Vagina (tissue), 2 donors: ENCODE data around the gene C5orf34. TPM values are rescaled to one million over a fixed set of nuclear protein-coding genes. Genes with fewer than 3 reads are reported as not detected.
"Not testable (repeated sequence)": the region's sequence is repeated elsewhere in the genome, so short reads cannot be mapped to it uniquely, and the experiment has no call there.

Source experiments
- DNase-seq, 2 donors: peaks; one replicate each; pipeline ENCODE4 v3.0.0-alpha.2; 2017; ENCODE audit errors: extremely low spot score in 2 of 2
- H3K27ac ChIP-seq: fragments of 200-600 bp; sonication (generic); one replicate; pipeline ENCODE4 v1.5.1; 2019
- H3K27me3 ChIP-seq: fragments of 200-600 bp; sonication (generic); one replicate; pipeline ENCODE4 v1.5.1; 2019
- H3K36me3 ChIP-seq, 2 donors: fragments of 200-600 bp; sonication (generic); one replicate each; pipeline ENCODE4 v1.5.1; 2017 to 2019
- H3K4me1 ChIP-seq: fragments of 200-600 bp; sonication (generic); one replicate; pipeline ENCODE4 v1.5.1; 2019
- H3K4me3 ChIP-seq, 2 donors: fragments of 200-600 bp; sonication (generic); 1 replicate in 1 of 2; 2 replicates in 1 of 2; pipeline ENCODE4 v1.5.1; 2016 to 2019
- H3K9me3 ChIP-seq: fragments of 200-600 bp; sonication (generic); one replicate; pipeline ENCODE4 v1.5.1; 2019
- CTCF ChIP-seq, 3 experiments: fragments of 450-650 bp in 2 of 3; fragments of 200-600 bp in 1 of 3; sonication (generic) in 1 of 3; IDR thresholded peaks; one replicate each; pipeline ENCODE4 v1.5.1; 2017 to 2019; ENCODE audit warnings: antibody characterized with exemption in 3 of 3, mild to moderate bottlenecking in 2 of 3, moderate library complexity in 2 of 3
- POLR2A ChIP-seq, 2 donors: fragments of 450-650 bp; IDR thresholded peaks; one replicate each; pipeline ENCODE4 v1.6.1; 2017; ENCODE audit warnings: antibody characterized with exemption in 2 of 2, mild to moderate bottlenecking in 2 of 2, moderate library complexity in 2 of 2
- POLR2AphosphoS5 ChIP-seq, 2 donors: sonication (generic); formaldehyde crosslinking; IDR thresholded peaks; one replicate each; pipeline ENCODE4 v1.9.0; 2017; ENCODE audit warnings: antibody characterized with exemption in 2 of 2, mild to moderate bottlenecking in 2 of 2, low read depth in 1 of 2; ENCODE audit not compliant: insufficient read depth in 1 of 2
- intact Hi-C: fragments of 100-400 bp; cut with DNase I; formaldehyde crosslinking; loops from one replicate; pipeline ENCODE4 v1.15.1; 2023
- total RNA-seq: library from RNA; depleted of rRNA; stranded (reverse); fragments of >200 nt; gene quantifications from one replicate; pipeline ENCODE4 v1.2.3, GENCODE V29; 2016

Gene C5orf34
- total RNA-seq, 1 donor from 2014 or later: not detected

- intact Hi-C loops: no loop called here
- Histone ChIP-seq H3K27me3 (no peaks in the 10 kb centered on the region), H3K9me3 (no peaks in the 10 kb centered on the region), H3K36me3 (peaks cover 0 to 40% of the 10 kb centered on the region in 2 donors), H3K4me3 (no peak overlapping the region), H3K27ac (no peak overlapping the region), H3K4me1 (peaks cover 57% of the 10 kb centered on the region)
- no peak for TF ChIP-seq POLR2AphosphoS5 (IDR thresholded peaks at IDR 0.05; ENCODE audit: insufficient read depth in 1 of 2, low read depth in 1 of 2)
- TF ChIP-seq CTCF (IDR thresholded peaks at IDR 0.05): no peak
- no peak for TF ChIP-seq POLR2A (IDR thresholded peaks at IDR 0.05)
- no peak for DNase-seq
These were observed 38.4 kb upstream of the C5orf34 start for GRCh38 chr5:43553381-43553780.

GRCh38 chr5:43551731-43552130 is 36.8 kb upstream of the C5orf34 start:
- intact Hi-C loops: no loop called here
- TF ChIP-seq POLR2A (IDR thresholded peaks at IDR 0.05): no peak
- TF ChIP-seq CTCF (IDR thresholded peaks at IDR 0.05): no peak
- no peak for TF ChIP-seq POLR2AphosphoS5 (IDR thresholded peaks at IDR 0.05; ENCODE audit: insufficient read depth in 1 of 2, low read depth in 1 of 2)
- no peaks in the 10 kb centered on the region for H3K27me3 ChIP-seq
- H3K36me3 ChIP-seq: peaks cover 0 to 40% of the 10 kb centered on the region in 2 donors
- H3K9me3 ChIP-seq: no peaks in the 10 kb centered on the region
- no peak overlapping the region for H3K4me3 ChIP-seq
- H3K27ac ChIP-seq: no peak overlapping the region
- DNase-seq: no peak
- H3K4me1 ChIP-seq: peaks cover 57% of the 10 kb centered on the region

GRCh38 chr5:43549272-43549671 is 34.3 kb upstream of the C5orf34 start:
- DNase-seq, H3K4me3 ChIP-seq, H3K27me3 ChIP-seq, intact Hi-C loops, H3K9me3 ChIP-seq, H3K27ac ChIP-seq: not testable (repeated sequence)
- H3K36me3 ChIP-seq: peaks cover 0 to 60% of the 10 kb centered on the region in 2 donors
- peaks cover 38% of the 10 kb centered on the region for H3K4me1 ChIP-seq

DNA sequence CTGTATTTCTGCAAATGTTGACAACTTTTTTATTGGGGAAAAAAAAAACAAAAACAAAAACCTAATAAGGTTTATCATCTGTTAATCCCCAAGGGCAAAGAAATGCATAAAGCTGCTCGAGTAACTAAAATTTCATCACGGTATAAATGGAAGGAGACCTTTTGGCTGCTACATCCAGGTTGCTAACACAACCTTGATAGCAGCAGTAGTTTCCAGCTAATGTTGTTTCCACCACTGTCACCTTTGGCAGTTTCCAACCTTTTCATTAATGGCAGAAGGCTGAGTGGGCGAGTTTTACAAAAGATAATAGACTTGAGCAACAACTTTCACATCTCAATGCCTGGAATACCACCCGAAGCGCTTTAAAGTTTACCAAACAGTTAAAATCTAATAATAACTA is 33.4 kb upstream of the C5orf34 start:
- Histone ChIP-seq H3K27me3 (no peaks in the 10 kb centered on the region), H3K27ac (no peak overlapping the region), H3K36me3 (peaks cover 0 to 59% of the 10 kb centered on the region in 2 donors), H3K4me3 (no peak overlapping the region), H3K9me3 (no peaks in the 10 kb centered on the region), H3K4me1 (peaks cover 29% of the 10 kb centered on the region)
- no peak for DNase-seq
- intact Hi-C loops: no loop called here
- TF ChIP-seq CTCF (IDR thresholded peaks at IDR 0.05) (no peak), POLR2AphosphoS5 (IDR thresholded peaks at IDR 0.05; ENCODE audit: insufficient read depth in 1 of 2, low read depth in 1 of 2) (no peak)

GRCh38 chr5:43547532-43547931 is 32.6 kb upstream of the C5orf34 start:
- Histone ChIP-seq H3K27me3 (no peaks in the 10 kb centered on the region), H3K27ac (no peak overlapping the region), H3K36me3 (peaks cover 0 to 57% of the 10 kb centered on the region in 2 donors), H3K4me3 (no peak overlapping the region), H3K4me1 (peaks cover 21% of the 10 kb centered on the region), H3K9me3 (no peaks in the 10 kb centered on the region)
- no peak for DNase-seq
- no peak for TF ChIP-seq CTCF (IDR thresholded peaks at IDR 0.05)
- no peak for TF ChIP-seq POLR2A (IDR thresholded peaks at IDR 0.05)
- no peak for TF ChIP-seq POLR2AphosphoS5 (IDR thresholded peaks at IDR 0.05; ENCODE audit: insufficient read depth in 1 of 2, low read depth in 1 of 2)
- intact Hi-C loops: no loop called here

- intact Hi-C loops: no loop called here
- Histone ChIP-seq H3K9me3 (no peaks in the 10 kb centered on the region), H3K4me3 (no peak overlapping the region), H3K36me3 (peaks cover 0 to 52% of the 10 kb centered on the region in 2 donors), H3K27ac (no peak overlapping the region), H3K4me1 (no peaks in the 10 kb centered on the region), H3K27me3 (no peaks in the 10 kb centered on the region)
- DNase-seq: no peak
- no peak for TF ChIP-seq CTCF (IDR thresholded peaks at IDR 0.05)
These were observed 28.5 kb upstream of the C5orf34 start for GRCh38 chr5:43543434-43543833.
